GM12873 (cell line): Measurements from ENCODE around the gene COG8.

Experiments
- TF ChIP-seq, protein P1 (sequence below): IDR thresholded peaks from 2 replicates; pipeline ENCODE4 v1.5.1; 2012; ENCODE audit warnings: low read depth, mild to moderate bottlenecking, moderate library complexity, low read length, control low read depth; ENCODE audit not compliant: insufficient read depth; ENCODE audit errors: missing control alignments

Gene COG8

DNA sequence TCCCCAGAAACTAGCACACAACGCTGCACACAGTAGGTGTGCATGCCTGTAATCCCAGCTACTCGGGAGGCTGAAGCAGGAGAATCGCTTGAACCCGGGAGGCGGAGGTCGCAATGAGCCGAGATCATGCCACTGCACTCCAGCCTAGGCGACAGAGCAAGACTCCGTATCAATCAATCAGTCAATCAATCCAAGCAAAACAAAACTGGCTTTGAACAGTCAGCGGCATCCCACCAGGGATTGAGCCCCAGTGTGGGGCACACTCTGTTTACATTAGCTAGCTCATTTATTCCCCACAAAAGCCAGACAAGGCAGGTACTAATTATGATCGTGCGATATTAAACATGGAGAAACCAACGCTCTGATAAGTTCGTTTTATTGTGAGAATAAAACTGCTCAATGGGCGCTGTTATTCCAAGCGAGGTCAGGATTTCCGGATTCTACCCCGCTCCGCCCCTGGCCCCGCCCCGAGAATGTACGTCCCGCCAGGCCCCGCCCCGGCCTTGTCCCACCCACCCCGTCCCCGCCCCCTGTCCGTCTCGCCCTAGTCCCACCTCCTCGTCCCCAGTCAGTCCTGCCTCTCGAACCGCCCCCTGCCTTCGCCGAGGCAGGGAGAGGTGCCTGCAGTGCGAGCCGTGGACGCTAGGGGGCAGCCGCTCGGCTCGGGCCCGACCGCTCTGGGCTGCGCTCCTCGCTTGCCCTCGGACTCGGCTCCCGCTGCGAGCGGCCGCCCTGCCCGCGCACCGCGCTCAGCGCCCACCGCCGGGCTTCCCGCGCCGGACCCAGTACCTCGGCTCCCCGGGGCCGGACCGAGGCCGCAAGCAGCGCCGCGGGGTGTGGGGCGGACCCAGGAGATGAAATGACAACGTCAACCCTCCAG lies 28.5 kb downstream of the COG8 start, which contains the start of gene VPS4A:
Gene VPS4A, plus strand, starts transcription at position 698 of the 880 bp plus-strand sequence. Its CDS starts 162 bp downstream, at position 860.
- TF ChIP-seq, protein P1, sequence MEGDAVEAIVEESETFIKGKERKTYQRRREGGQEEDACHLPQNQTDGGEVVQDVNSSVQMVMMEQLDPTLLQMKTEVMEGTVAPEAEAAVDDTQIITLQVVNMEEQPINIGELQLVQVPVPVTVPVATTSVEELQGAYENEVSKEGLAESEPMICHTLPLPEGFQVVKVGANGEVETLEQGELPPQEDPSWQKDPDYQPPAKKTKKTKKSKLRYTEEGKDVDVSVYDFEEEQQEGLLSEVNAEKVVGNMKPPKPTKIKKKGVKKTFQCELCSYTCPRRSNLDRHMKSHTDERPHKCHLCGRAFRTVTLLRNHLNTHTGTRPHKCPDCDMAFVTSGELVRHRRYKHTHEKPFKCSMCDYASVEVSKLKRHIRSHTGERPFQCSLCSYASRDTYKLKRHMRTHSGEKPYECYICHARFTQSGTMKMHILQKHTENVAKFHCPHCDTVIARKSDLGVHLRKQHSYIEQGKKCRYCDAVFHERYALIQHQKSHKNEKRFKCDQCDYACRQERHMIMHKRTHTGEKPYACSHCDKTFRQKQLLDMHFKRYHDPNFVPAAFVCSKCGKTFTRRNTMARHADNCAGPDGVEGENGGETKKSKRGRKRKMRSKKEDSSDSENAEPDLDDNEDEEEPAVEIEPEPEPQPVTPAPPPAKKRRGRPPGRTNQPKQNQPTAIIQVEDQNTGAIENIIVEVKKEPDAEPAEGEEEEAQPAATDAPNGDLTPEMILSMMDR, result peak; percentile 90

DNA sequence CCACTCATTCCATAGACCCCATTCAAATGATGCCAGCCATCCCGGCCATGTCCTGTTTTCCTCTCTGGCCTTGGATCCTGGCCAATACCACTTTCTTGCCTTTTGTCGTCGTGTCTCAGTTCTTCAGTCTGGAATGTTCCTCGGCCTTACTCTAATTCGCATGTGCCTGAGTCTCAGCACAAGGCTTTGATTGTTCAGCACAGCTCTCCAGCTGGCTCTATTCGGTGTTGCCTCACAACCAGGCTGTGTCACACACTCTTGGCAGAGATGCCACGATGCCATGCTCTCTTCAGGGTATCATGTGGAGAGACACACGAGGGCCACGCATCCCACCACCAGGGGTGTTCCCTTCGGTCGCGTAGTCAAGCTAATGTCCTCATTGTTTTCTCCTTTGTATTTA lies 30.0 kb downstream of the COG8 start:
- TF ChIP-seq, protein P1, result no peak

DNA sequence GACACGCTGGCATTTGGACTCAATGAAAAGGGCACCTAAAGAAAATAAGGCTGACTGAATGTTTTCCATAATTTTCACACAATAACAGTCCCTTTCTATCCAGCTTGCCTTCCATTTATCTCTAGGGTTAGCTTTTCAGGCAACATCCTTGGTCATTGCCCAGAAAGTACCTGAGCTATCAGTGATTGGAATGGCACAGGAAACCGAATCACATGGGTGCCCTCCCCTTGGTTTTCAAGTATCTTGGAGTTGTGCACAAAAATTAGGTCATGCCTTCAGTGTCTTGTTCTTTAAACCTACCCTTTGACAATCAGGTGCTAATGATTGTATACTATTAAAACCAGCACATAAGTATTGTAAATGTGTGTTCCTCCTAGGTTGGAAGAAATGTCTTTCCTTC lies 31.5 kb downstream of the COG8 start:
- TF ChIP-seq, protein P1, result no peak

DNA sequence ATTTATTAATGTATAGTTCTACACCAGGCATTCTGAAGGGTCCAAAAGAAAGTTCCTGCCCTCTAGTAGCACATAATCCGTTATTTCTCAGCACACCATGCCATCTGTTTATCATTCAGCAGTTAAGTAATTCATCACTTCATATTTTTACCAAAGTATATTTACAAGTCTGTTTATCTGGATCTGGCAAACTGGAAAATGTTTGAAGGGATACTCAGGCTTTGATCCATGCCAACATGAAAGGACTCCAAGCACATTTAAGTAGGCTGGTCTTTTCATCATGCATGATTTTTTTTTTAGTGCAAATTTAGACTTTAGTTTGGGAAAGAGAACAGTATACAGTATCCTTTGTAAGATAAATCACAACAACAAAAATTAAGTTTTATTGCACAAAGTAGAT lies 32.3 kb downstream of the COG8 start:
- TF ChIP-seq, protein P1, result no peak

DNA sequence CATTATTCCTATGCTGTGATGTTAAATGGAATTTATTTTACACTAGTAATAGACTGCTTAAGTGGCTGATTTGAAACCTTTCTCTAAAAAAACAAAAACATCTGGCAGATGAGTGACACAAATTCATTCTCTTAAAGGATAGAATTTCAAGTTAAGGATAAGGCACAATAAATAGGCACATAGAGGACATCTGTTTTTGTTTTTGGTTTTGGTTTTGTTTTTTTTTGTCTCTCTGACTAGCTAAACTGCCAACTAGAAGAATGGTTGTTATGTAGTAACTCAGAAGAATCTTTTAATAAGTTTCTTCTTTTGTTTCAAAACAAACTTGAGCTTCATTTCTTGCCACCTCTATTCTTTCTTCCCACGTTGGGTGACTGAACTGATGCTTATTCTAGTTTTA lies 33.3 kb downstream of the COG8 start:
- TF ChIP-seq, protein P1, result no peak

DNA sequence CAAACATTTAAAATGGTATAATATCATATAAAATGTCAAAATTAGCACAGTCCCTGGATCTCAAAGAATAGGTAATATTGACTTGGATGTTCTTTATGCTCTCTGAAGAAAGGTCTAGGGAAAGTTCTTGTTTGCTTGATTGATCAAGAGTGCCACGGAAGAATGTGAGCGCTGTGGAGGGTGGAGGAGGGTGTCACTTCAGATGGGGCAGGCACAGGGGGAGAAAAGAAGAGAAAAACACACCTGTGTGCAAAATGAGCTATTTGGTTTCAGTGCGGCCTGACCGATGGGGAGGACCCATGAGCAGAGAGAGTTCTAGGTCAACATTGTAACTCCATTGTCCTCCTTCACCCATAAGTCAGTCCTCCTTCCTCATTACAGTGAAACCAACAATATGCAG lies 37.1 kb downstream of the COG8 start:
- TF ChIP-seq, protein P1, result no peak

DNA sequence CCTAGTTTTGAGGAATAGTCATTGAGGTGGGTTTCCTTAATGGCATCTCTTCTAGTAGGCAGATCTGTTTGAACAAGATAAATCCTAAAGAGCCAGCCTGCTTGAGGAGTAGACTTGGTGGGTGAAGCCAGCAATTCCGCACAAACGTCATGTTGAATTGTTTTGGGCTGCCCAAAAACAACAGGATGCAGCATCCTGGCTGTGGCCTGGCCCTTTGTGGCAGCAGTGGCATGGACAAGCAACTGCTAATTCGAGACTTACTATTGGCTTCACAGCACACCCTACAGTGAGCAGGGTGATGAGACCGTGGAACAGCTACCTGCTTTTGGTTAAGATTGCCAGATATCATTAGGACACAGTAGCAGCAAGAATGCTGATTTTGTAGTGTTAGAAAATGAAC lies 37.5 kb downstream of the COG8 start:
- TF ChIP-seq, protein P1, result no peak
